ENCODE results near the gene NPDC1. TPM values are rescaled to one million over a fixed set of nuclear protein-coding genes. Genes with fewer than 3 reads are reported as not detected.

Gene NPDC1
- total and polyA plus RNA-seq, 2 of the 8 experiments (the other 6 are each of a cell fraction or from before 2014, with no cell fraction given) = 26.2 to 44.1 TPM

GRCh38 chr9:137034709-137035506 is 11.1 kb downstream of the NPDC1 start:
- peak overlapping the region in 1 of 2 experiments; percentile 48; a peak in 2 of 4 replicates for H3K4me2 ChIP-seq (ENCODE audit: insufficient read depth in 1 of 2, low read depth in 2 of 2, low read length in 2 of 2)
- H3K79me2 ChIP-seq (ENCODE audit: control insufficient read depth in 1 of 2, insufficient read depth in 2 of 2, low read length in 2 of 2) = no peaks in the 10 kb centered on the region
- no peaks in the 10 kb centered on the region; a peak in 3 of 7 replicates for H3K27me3 ChIP-seq (replicated peaks in 1 of 4; ENCODE audit: control insufficient read depth in 3 of 4, extremely low read depth in 1 of 4, insufficient read depth in 3 of 4, low read length in 3 of 4)
- H3K14ac ChIP-seq (ENCODE audit: insufficient read length) = no peak overlapping the region
- no peak overlapping the region for H3K23ac ChIP-seq (ENCODE audit: insufficient read length)
- DNase-seq (ENCODE audit: low read depth in 1 of 2, low spot score in 2 of 2) (peak; percentile 73 to 94), FAIRE-seq (peak; percentile 71)
- no peak overlapping the region for H2AFZ ChIP-seq (ENCODE audit: low read length)
- H3K4me1 ChIP-seq (replicated peaks in 1 of 4; ENCODE audit: control insufficient read depth in 3 of 4, insufficient read depth in 4 of 4, low read length in 3 of 4) = peaks cover 0 to 2% (median 0%) of the 10 kb centered on the region in 4 experiments; a peak in 3 of 7 replicates
- H2BK20ac ChIP-seq (ENCODE audit: low read length) = no peak overlapping the region
- no peak overlapping the region for H4K91ac ChIP-seq (replicated peaks; ENCODE audit: insufficient read length, low read length)
- H3K18ac ChIP-seq (ENCODE audit: extremely low read depth, low read length) = no peak overlapping the region
- H3K36me3 ChIP-seq (ENCODE audit: control insufficient read depth in 2 of 4, insufficient read depth in 4 of 4, low read length in 3 of 4) = peaks cover 0 to 3% (median 0%) of the 10 kb centered on the region in 4 experiments; a peak in 1 of 8 replicates
- H3K4me3 ChIP-seq (ENCODE audit: extremely low read depth in 1 of 4, insufficient read depth in 2 of 4, low read depth in 3 of 4, low read length in 4 of 4) = no peak overlapping the region
- H3K4ac ChIP-seq (replicated peaks; ENCODE audit: insufficient read length, low read depth, low read length) = no peak overlapping the region
- H3K27ac ChIP-seq (ENCODE audit: low read depth, low read length) = no peak overlapping the region
- H2BK12ac ChIP-seq (ENCODE audit: low read depth, low read length) = no peak overlapping the region
- H4K8ac ChIP-seq (ENCODE audit: extremely low read depth, insufficient read depth, low read length) = no peak overlapping the region; the same call in 1 of the 2 replicates
- no peak overlapping the region for H2BK5ac ChIP-seq (ENCODE audit: low read depth, low read length)
- peaks cover 2 to 5% of the 10 kb centered on the region in 2 experiments for H4K20me1 ChIP-seq (replicated peaks in 1 of 2; ENCODE audit: control insufficient read depth in 1 of 2, insufficient read depth in 2 of 2, low read length in 2 of 2)
- H4K5ac ChIP-seq (ENCODE audit: insufficient read length, low read depth, low read length) = no peak overlapping the region
- H3K23me2 ChIP-seq (ENCODE audit: low read depth, low read length) = no peaks in the 10 kb centered on the region
- no peak overlapping the region for H3K9ac ChIP-seq (replicated peaks in 1 of 4; ENCODE audit: extremely low read depth in 1 of 4, low read depth in 3 of 4, low read length in 3 of 4)
- POLR2A ChIA-PET (ENCODE audit: partially characterized antibody) = interaction anchor here (0.6 to 1.3 kb wide), 4 partner anchors 21 to 250 kb away, joined by 3 to 4 read pairs (median 3); no protein-coding TSS in a partner anchor
- H3K9me3 ChIP-seq (ENCODE audit: insufficient read depth in 2 of 2, low read depth in 1 of 2, low read length in 1 of 2) = no peaks in the 10 kb centered on the region
- H2BK120ac ChIP-seq (replicated peaks; ENCODE audit: low read depth, low read length) = no peak overlapping the region
- CTCF ChIA-PET (ENCODE audit: partially characterized antibody) = interaction anchor here (0.6 to 4.2 kb wide), 67 partner anchors 9 to 332 kb away, joined by 3 to 65 read pairs (median 5); partner anchors contain the start of genes AJM1, ANAPC2, CLIC3 and LCN12
- no peak overlapping the region for H2BK15ac ChIP-seq (ENCODE audit: low read length)
- no peak overlapping the region for H3K56ac ChIP-seq (replicated peaks; ENCODE audit: insufficient read length, low read depth, low read length)
- H2AK5ac ChIP-seq (ENCODE audit: low read depth, low read length) = no peak overlapping the region
- 39% methylated on average over 17 of the region's 24 CpGs; no CpG with 5 or more reads in 1 of the 2 experiments for WGBS, 2 experiments (ENCODE audit: extremely low coverage in 1 of 2, insufficient coverage in 1 of 2, insufficient read length in 1 of 2, insufficient replicate concordance in 2 of 2, low coverage in 1 of 2, low lambda C conversion rate in 2 of 2, missing lambda C conversion rate in 1 of 2)
- no peaks in the 10 kb centered on the region for H3K79me1 ChIP-seq (ENCODE audit: low read depth, low read length)
- no peak for TF ChIP-seq FOSL1 (IDR thresholded peaks at IDR 0.05; ENCODE audit: insufficient read depth, low read depth, low read length)
- no peak for TF ChIP-seq EGR1 (IDR thresholded peaks at IDR 0.05; ENCODE audit: borderline replicate concordance, low read depth, low read length)
- TF ChIP-seq SRF (IDR thresholded peaks at IDR 0.05; ENCODE audit: low read depth, low read length) = no peak
- TF ChIP-seq SUZ12 (IDR thresholded peaks at IDR 0.05; ENCODE audit: low read length) = no peak
- TF ChIP-seq NRF1 (IDR thresholded peaks at IDR 0.05; ENCODE audit: low read depth, low read length) = no peak
- no peak for TF ChIP-seq RBBP5 (IDR thresholded peaks at IDR 0.05; ENCODE audit: borderline replicate concordance, low read depth, low read length)
- no peak for TF ChIP-seq JUN (IDR thresholded peaks at IDR 0.05; ENCODE audit: low read depth, low read length)
- no peak for TF ChIP-seq TAF1 (IDR thresholded peaks at IDR 0.05; ENCODE audit: low read depth, low read length)
- no peak for TF ChIP-seq RXRA (IDR thresholded peaks at IDR 0.05; ENCODE audit: insufficient read depth, low read depth, low read length)
- TF ChIP-seq GABPA (IDR thresholded peaks at IDR 0.05; ENCODE audit: borderline replicate concordance, insufficient read depth, low read length) = peak; percentile 68; the same call in 1 of the 2 replicates
- no peak for TF ChIP-seq HDAC2 (IDR thresholded peaks at IDR 0.05; ENCODE audit: borderline replicate concordance in 1 of 2, low read depth in 2 of 2, low read length in 2 of 2)
- no peak for TF ChIP-seq POLR2A (IDR thresholded peaks at IDR 0.05; ENCODE audit: control extremely low read depth in 1 of 2, low read depth in 2 of 2, low read length in 2 of 2)
